OCI-LY1 (cell line): Measurements from ENCODE around the gene EFCC1.

Experiments
- CTCF ChIP-seq: fragments of 200-600 bp; sonication (generic), shearing (Covaris generic); IDR thresholded peaks from 2 replicates; pipeline ENCODE4 v1.5.1; 2017; ENCODE audit warnings: mild to moderate bottlenecking, antibody characterized with exemption, low read length, moderate library complexity, mixed read lengths
- EZH2 ChIP-seq: fragments of 200-600 bp; sonication (generic), shearing (Covaris generic); IDR thresholded peaks from 2 replicates; pipeline ENCODE4 v1.8.0; 2017; ENCODE audit warnings: borderline replicate concordance, mixed run types, mild to moderate bottlenecking, antibody characterized with exemption, low read length, moderate library complexity, mixed read lengths

- TF ChIP-seq CTCF (no peak), EZH2 (no peak)
These were observed 21.9 kb downstream of the EFCC1 start for GRCh38 chr3:129023008-129023358.
